Upper lobe of right lung (tissue), 1 donor: ENCODE measurements around the gene GPR101. TPM values are rescaled to one million over a fixed set of nuclear protein-coding genes. Genes with fewer than 3 reads are reported as not detected.

Source experiments
- ATAC-seq: fragments of 200-7000 bp; cut with Tn5 transposase; one replicate; pipeline ENCODE4 v1.9.1; 2020; ENCODE audit warnings: mild to moderate bottlenecking, moderate library complexity
- DNase-seq: peaks from one replicate; pipeline ENCODE4 v3.0.0-alpha.2; 2020
- H3K27ac ChIP-seq: fragments of 200-600 bp; one replicate; pipeline ENCODE4 v1.8.0; 2022
- H3K27me3 ChIP-seq: fragments of 200-600 bp; one replicate; pipeline ENCODE4 v1.8.0; 2022; ENCODE audit warnings: mild to moderate bottlenecking
- H3K36me3 ChIP-seq: fragments of 200-600 bp; one replicate; pipeline ENCODE4 v1.8.0; 2022
- H3K4me1 ChIP-seq: fragments of 200-600 bp; one replicate; pipeline ENCODE4 v1.8.0; 2022
- H3K4me3 ChIP-seq: fragments of 200-600 bp; one replicate; pipeline ENCODE4 v1.8.0; 2022; ENCODE audit warnings: mild to moderate bottlenecking
- H3K9me3 ChIP-seq: fragments of 200-600 bp; one replicate; pipeline ENCODE4 v1.8.0; 2022
- intact Hi-C: fragments of 100-400 bp; cut with DNase I; formaldehyde crosslinking; loops from one replicate; pipeline ENCODE4 v1.11.0; 2022
- long read RNA-seq: library from polyadenylated mRNA; unstranded; transcript quantifications from one replicate; pipeline ENCODE4 v2.0.0, GENCODE V29; 2021
- total RNA-seq: library from RNA; stranded (reverse); fragmentation: NEBNext Ultra II Directional; extraction: Animal tissue kit (Norgen Biotek cat#: 25700); gene quantifications from one replicate; pipeline ENCODE4 v1.2.1, GENCODE V29; 2021
- TF ChIP-seq, protein P1 (sequence below): fragments of 200-600 bp; IDR thresholded peaks from one replicate; pipeline ENCODE4 v1.8.0; 2022; ENCODE audit warnings: antibody characterized with exemption
- donor health status: DM: no; HTN: yes; CAD: no; lungs with severe emphysema.

The GPR101 gene
- not detected for total RNA-seq
- long read RNA-seq: 0 reads

DNA sequence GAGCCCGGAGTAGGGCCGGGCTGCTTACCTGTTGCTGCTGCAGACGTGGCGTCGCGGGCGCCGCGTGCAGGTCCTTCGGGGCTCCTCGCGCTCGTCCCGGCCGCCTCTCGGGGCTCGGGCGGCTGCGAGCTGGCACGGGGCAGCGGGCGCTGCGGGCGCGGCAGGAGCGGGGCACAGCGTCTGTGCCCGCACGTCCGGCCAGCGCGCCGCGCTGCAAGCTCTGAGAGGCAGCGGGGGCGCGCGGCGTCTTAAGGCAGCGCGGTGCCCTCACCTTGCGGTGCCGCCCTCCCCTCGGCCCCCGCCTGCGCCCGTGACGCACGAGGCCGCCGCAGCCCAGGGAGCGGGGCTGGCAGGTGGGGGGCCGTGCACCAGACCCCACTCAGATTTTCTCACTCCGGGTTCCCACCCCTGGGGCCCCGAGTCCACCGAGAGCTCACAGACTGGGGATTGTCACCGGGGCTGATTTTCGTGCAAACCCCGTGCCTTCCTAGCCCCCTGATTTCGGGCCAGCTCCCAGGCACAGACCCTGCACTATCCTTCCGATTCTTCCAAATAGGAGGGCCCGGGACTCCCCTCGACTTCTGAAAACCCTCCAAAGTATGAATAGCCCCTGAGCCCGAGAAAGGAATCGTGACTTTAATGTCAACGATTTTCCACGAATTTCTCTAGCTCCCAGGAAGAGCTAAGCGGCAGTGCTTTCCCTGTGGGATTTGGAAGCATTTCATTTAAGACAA lies at the start of gene GPR101:
Gene GPR101 (minus strand): TSS at position 222 of the 734 bp plus-strand sequence. CDS start 2,321 bp downstream, outside the sequence.
- ATAC-seq (no peak), DNase-seq (no peak)
- Histone ChIP-seq H3K9me3 (no peaks in the 10 kb centered on the region), H3K4me1 (no peaks in the 10 kb centered on the region), H3K27ac (no peak within 1 kb of the TSS), H3K27me3 (peaks cover 24% of the 10 kb centered on the region), H3K36me3 (no peaks in the 10 kb centered on the region), H3K4me3 (no peak within 1 kb of the TSS)
- intact Hi-C loops: no loop called here
- TF ChIP-seq, protein P1, sequence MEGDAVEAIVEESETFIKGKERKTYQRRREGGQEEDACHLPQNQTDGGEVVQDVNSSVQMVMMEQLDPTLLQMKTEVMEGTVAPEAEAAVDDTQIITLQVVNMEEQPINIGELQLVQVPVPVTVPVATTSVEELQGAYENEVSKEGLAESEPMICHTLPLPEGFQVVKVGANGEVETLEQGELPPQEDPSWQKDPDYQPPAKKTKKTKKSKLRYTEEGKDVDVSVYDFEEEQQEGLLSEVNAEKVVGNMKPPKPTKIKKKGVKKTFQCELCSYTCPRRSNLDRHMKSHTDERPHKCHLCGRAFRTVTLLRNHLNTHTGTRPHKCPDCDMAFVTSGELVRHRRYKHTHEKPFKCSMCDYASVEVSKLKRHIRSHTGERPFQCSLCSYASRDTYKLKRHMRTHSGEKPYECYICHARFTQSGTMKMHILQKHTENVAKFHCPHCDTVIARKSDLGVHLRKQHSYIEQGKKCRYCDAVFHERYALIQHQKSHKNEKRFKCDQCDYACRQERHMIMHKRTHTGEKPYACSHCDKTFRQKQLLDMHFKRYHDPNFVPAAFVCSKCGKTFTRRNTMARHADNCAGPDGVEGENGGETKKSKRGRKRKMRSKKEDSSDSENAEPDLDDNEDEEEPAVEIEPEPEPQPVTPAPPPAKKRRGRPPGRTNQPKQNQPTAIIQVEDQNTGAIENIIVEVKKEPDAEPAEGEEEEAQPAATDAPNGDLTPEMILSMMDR: no peak

DNA sequence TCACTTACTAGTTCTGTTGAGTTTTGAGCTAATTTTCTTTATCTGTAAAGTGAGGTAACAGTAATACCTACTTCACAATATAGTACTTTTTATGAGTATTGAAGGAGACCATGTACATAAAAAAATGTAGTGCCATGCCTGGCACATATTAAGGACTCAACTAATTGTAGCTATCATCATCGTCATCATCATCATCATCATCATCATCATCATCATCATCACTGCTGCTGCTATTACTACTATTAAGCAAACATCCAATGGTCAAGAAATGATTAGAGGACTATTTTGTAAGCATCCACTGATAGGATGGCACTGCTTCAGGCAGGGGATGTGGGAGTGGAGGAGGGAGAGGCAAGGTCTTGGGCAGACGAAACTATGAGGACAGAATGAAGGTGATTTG lies 47.4 kb upstream of the GPR101 start:
- no peak for ATAC-seq
- H3K27me3 ChIP-seq: no peaks in the 10 kb centered on the region
- no peak for DNase-seq
- H3K36me3 ChIP-seq: no peaks in the 10 kb centered on the region
- no peak overlapping the region for H3K4me3 ChIP-seq
- TF ChIP-seq, protein P1: no peak
- intact Hi-C loops: no loop called here
- no peaks in the 10 kb centered on the region for H3K9me3 ChIP-seq
- H3K27ac ChIP-seq: no peak overlapping the region
- no peaks in the 10 kb centered on the region for H3K4me1 ChIP-seq

DNA sequence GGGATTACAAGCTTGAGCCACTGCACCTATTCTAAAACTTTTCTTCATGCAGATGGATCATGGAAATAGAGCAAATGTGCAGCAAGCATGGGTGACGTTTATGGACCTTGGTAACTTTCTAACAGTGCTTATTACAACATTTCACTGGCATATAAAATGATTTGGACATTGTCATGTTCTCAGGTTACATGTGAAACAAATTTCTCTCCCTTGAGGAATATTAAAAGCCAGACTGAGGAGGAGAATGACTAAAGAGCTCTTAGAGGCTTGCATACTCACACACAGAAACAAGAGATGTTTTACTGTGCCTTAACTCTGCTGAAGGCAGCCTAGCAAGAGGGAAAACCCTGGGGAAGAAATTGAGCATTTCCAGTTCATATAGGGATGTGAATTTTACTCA lies 38.6 kb upstream of the GPR101 start:
- intact Hi-C loops: no loop called here
- TF ChIP-seq, protein P1: no peak
- no peak for ATAC-seq
- Histone ChIP-seq H3K9me3 (no peaks in the 10 kb centered on the region), H3K27ac (no peak overlapping the region), H3K4me1 (no peaks in the 10 kb centered on the region), H3K4me3 (no peak overlapping the region), H3K36me3 (no peaks in the 10 kb centered on the region), H3K27me3 (no peaks in the 10 kb centered on the region)
- DNase-seq: no peak

- intact Hi-C loops: no loop called here
- H3K4me1 ChIP-seq: no peaks in the 10 kb centered on the region
- no peak overlapping the region for H3K27ac ChIP-seq
- no peak for ATAC-seq
- no peaks in the 10 kb centered on the region for H3K9me3 ChIP-seq
- H3K4me3 ChIP-seq: no peak overlapping the region
- TF ChIP-seq, protein P1: no peak
- no peaks in the 10 kb centered on the region for H3K36me3 ChIP-seq
- no peaks in the 10 kb centered on the region for H3K27me3 ChIP-seq
- DNase-seq: no peak
These were observed 37.8 kb upstream of the GPR101 start for GRCh38 chrX:137071596-137071995.

DNA sequence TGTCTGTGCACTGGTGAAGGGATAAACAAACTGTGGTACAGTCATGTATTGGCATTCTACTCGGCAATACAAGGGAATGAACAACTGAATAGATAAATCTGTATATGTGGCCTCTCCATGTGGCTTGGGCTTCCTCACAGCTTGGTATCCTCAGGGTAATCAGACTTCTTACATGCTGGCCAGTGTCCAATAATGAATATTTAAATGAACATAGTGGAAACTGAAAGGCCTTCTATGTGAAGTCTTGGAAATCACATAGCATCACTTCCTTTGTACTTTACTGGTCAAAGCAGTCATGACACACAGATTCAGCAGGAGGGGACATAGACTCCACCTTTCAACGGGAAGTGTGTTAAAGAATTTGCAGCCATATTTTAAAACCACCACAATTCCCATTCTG lies 33.4 kb upstream of the GPR101 start:
- TF ChIP-seq, protein P1: no peak
- intact Hi-C loops: no loop called here
- Histone ChIP-seq H3K4me1 (no peaks in the 10 kb centered on the region), H3K4me3 (no peak overlapping the region), H3K27me3 (no peaks in the 10 kb centered on the region), H3K36me3 (no peaks in the 10 kb centered on the region), H3K27ac (no peak overlapping the region), H3K9me3 (no peaks in the 10 kb centered on the region)
- no peak for DNase-seq
- no peak for ATAC-seq
